NCI-H1417 treated with DMSO at 0.1 percent for 48 hours (cell line): ENCODE results near the gene OR4K5.
"Not testable (repeated sequence)": the region's sequence is repeated elsewhere in the genome, so short reads cannot be mapped to it uniquely, and the experiment has no call there.

Source experiments
- DNase-seq: peaks from one replicate; lab custom pipeline; 2025; lab: John Stamatoyannopoulos, UW

OR4K5 gene, protein sequence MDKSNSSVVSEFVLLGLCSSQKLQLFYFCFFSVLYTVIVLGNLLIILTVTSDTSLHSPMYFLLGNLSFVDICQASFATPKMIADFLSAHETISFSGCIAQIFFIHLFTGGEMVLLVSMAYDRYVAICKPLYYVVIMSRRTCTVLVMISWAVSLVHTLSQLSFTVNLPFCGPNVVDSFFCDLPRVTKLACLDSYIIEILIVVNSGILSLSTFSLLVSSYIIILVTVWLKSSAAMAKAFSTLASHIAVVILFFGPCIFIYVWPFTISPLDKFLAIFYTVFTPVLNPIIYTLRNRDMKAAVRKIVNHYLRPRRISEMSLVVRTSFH

DNA sequence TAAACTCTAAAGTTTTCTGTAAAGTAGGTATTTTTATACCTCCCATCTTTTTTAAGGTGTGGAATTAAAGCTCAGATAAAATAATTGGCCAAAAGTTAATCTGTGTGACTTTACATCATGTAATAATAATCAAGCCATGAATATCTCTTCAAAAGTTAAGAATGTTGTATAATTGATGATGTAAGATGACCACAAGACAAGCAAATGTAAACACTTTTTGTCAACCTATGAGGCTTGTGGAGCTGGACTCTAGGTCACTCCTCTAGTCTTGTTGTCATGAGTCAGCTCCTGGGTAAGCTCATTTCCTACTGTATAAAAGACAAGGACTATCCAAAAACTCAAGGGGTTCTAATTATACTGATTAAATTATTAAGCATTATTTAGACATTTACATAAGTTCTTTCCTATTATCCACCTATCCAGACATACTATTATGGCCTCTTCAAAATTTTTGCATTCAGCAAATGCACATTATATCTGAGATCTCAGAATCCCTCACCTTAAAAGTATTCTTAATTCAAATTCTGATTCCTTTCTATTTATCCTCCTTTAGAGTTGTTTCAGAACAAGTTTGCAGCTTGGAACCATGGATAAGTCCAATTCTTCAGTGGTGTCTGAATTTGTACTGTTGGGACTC is at the start of gene OR4K5:
Gene OR4K5, plus strand, starts transcription at position 587 of the 637 bp plus-strand sequence. Its CDS starts 0 bp downstream, at position 587.
- no peak for DNase-seq

GRCh38 chr14:19873178-19873577 is 47.2 kb upstream of the OR4K5 start:
- no peak for DNase-seq

- DNase-seq = no peak
Observed at GRCh38 chr14:19874842-19875241, 45.6 kb upstream of the OR4K5 start, which contains the start of gene OR4K2. Gene OR4K2, plus strand, starts transcription at chr14:19875142. Its CDS starts 1,126 bp downstream, at chr14:19876268.

- DNase-seq = no peak
Observed at GRCh38 chr14:19878029-19878642, 42.3 kb upstream of the OR4K5 start.

- no peak for DNase-seq
Observed at GRCh38 chr14:19895282-19895681, 25.1 kb upstream of the OR4K5 start.

GRCh38 chr14:19900999-19901398 is 19.4 kb upstream of the OR4K5 start:
- no peak for DNase-seq

- no peak for DNase-seq
Observed at GRCh38 chr14:19902409-19902808, 18.0 kb upstream of the OR4K5 start.

DNA sequence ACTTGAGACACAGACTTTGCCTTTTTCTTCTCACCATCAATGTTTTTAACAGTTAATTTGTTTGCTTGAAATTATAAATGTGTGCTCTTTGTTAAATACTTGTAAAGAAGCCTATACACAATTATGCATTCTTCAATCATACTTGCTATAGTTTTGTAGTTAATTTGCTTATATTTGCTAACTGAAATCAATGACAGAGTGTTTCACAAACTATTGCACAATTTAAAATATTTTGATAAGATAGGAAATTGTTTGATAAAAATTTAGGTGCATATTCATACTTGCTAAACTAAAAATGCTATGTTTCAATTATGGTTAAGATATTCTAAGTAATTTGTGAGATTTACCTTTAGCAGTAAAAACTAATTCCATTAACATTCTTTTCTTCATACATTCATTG is 13.7 kb upstream of the OR4K5 start:
- DNase-seq = no peak

- no peak for DNase-seq
Observed at GRCh38 chr14:19911114-19911513, 9.3 kb upstream of the OR4K5 start.

- DNase-seq = no peak
Observed at GRCh38 chr14:19917243-19917642, 3.2 kb upstream of the OR4K5 start.

- DNase-seq = no peak
Observed at GRCh38 chr14:19917955-19918518, 2.4 kb upstream of the OR4K5 start.

DNA sequence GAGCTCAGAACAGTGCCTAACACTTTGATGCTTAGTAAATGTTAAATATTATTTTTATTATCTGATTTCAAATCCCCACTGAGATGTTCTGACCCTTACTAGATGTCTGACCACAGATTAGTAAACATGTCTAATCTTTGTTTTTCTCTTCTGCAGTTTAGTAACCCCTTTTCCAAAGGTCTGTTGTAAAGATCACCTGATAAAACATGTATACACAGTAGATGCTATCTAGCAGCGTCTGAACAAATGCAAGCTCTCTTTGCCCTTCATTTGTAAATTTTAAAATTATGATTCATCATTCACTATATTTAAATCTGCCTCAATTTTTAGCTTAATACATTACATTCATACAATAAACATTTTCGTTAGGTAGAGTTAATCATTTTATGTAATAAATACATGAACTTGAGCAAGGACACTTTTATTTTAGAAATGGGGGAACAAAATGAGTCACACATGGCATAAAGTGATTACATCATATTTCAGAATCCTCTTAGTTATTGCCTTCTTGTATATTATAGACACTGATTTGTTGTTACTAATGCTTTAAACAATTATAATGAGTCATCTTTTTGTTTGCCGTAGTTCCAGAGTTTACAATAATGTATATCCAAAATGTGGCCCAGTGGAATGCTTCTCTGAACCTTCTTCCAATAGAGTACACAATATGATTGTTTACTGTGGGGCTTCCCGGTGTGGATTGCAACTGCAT is 1.7 kb upstream of the OR4K5 start:
- DNase-seq = no peak

DNA sequence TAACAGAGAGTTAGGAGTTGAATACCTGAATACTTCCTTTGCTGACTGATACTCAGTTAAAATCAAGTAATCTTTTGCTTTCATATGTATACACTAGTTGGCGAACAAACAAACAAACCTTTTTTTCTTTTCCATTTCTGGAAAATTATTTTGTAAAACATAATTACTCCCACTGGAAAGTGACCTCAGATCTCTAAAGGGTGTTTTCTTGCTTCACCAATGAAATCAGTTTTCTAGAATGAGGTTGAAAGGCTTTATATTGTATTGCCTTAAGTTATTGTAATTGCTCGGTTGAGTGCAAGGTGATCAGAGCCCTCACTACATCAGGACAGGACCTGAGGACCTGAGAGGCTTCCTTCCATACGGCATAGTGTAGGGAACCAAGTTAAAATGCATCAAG is 10.2 kb downstream of the OR4K5 start, which contains the start of gene OR4K1:
Gene OR4K1, plus strand, starts transcription at position 301 of the 400 bp plus-strand sequence. CDS start 4,750 bp downstream, outside the sequence.
- DNase-seq = no peak

GRCh38 chr14:19941668-19942067 is 21.3 kb downstream of the OR4K5 start:
- no peak for DNase-seq

GRCh38 chr14:19947413-19948090 is 27.1 kb downstream of the OR4K5 start:
- DNase-seq = no peak

DNA sequence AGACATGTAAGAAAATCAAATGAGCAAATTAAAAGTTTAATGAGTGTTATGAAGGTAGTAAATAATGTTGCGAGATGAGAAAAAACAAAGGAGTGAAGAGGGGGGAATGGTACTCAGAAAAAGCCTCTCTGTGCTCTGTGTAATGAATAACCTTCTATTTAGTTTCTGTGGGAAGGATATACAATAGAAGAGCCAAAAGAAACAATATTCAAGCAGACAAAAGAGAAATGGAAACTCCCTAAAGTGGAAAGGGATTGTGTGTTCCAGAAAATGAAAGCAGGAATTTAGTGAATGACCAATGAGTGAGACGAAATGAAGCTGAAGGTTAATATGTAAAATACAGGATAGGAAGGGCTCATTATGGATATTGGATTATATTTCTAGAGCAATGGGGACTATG is 28.8 kb downstream of the OR4K5 start:
- DNase-seq = no peak

- not testable (repeated sequence) for DNase-seq
Observed at GRCh38 chr14:19969735-19970134, 49.3 kb downstream of the OR4K5 start.
